ENCODE data around the gene DSEL. TPM values are rescaled to one million over a fixed set of nuclear protein-coding genes. Genes with fewer than 3 reads are reported as not detected.

The DSEL gene
- total RNA-seq, 1 experiment from 2014 or later: 0.05 TPM

- Histone ChIP-seq H3K36me3 (ENCODE audit: control insufficient read depth in 1 of 2, insufficient read depth in 2 of 2, low read length in 2 of 2) (no peaks in the 10 kb centered on the region), H3K79me2 (ENCODE audit: insufficient read depth, low read length) (no peaks in the 10 kb centered on the region), H3K9me3 (ENCODE audit: control insufficient read depth in 1 of 2, insufficient read depth in 1 of 2, low read depth in 1 of 2, low read length in 2 of 2) (peaks cover 16 to 33% of the 10 kb centered on the region in 2 experiments; a peak in 3 of 4 replicates), H3K4me3 (replicated peaks in 1 of 2; ENCODE audit: low read depth in 1 of 2, low read length in 2 of 2) (no peak overlapping the region), H2AFZ (ENCODE audit: low read depth, low read length, poor library complexity, severe bottlenecking) (no peak overlapping the region), H3K9me2 (ENCODE audit: insufficient read depth) (no peaks in the 10 kb centered on the region), H3K9ac (ENCODE audit: low read length) (no peak overlapping the region), H3K27ac (ENCODE audit: low read depth, low read length) (no peak overlapping the region), H4K20me1 (ENCODE audit: insufficient read depth) (no peaks in the 10 kb centered on the region), H3K4me1 (ENCODE audit: control insufficient read depth in 1 of 2, insufficient read depth in 2 of 2, low read length in 2 of 2) (no peaks in the 10 kb centered on the region), H3K27me3 (ENCODE audit: insufficient read depth, low read length) (no peaks in the 10 kb centered on the region), H3K4me2 (ENCODE audit: low read length) (no peak overlapping the region)
- no peak for ATAC-seq
- no peak for TF ChIP-seq SRF (IDR thresholded peaks at IDR 0.05; ENCODE audit: low read depth)
- no peak for TF ChIP-seq CEBPB (IDR thresholded peaks at IDR 0.05; ENCODE audit: low read depth)
- TF ChIP-seq FOSL1 (IDR thresholded peaks at IDR 0.05; ENCODE audit: low read depth): no peak
- no peak for TF ChIP-seq CBX3 (IDR thresholded peaks at IDR 0.05; ENCODE audit: low read depth)
- TF ChIP-seq REST (IDR thresholded peaks at IDR 0.05; ENCODE audit: low read depth): no peak
- TF ChIP-seq EZH2phosphoT487 (IDR thresholded peaks at IDR 0.05; ENCODE audit: borderline replicate concordance): no peak
- TF ChIP-seq JUND (IDR thresholded peaks at IDR 0.05): no peak
- TF ChIP-seq ZNF274 (IDR thresholded peaks at IDR 0.05; ENCODE audit: low read depth, low read length): no peak
- TF ChIP-seq EGR1 (IDR thresholded peaks at IDR 0.05; ENCODE audit: low read depth): no peak
- TF ChIP-seq CTCF (IDR thresholded peaks at IDR 0.05 in 2 of 3, conservative IDR thresholded peaks at IDR 0.05 in 1 of 3; ENCODE audit: borderline replicate concordance in 1 of 3, insufficient read depth in 1 of 3, low read depth in 2 of 3, low read length in 2 of 3): no peak
- TF ChIP-seq ELF1 (IDR thresholded peaks at IDR 0.05; ENCODE audit: borderline replicate concordance, low read depth): no peak
- POLR2A ChIA-PET: no interaction called here
- CTCF ChIA-PET: no interaction called here
- DNase-seq (ENCODE audit: low read depth, low spot score): no peak
- intact Hi-C loops (cut with micrococcal nuclease): no loop called here
- no TSS peak for BruUV-seq (replicated peaks)
- RAD21 ChIA-PET (ENCODE audit: low non-redundant PET in 1 of 2, low total read pairs in 2 of 2, uncharacterized antibody in 2 of 2, unreplicated experiment in 2 of 2): no interaction called here
Measured at GRCh38 chr18:67486534-67486933, 30.0 kb downstream of the DSEL start.
